Measurements from ENCODE around the gene GIT1. TPM values are rescaled to one million over a fixed set of nuclear protein-coding genes. Genes with fewer than 3 reads are reported as not detected.

The GIT1 gene, protein sequence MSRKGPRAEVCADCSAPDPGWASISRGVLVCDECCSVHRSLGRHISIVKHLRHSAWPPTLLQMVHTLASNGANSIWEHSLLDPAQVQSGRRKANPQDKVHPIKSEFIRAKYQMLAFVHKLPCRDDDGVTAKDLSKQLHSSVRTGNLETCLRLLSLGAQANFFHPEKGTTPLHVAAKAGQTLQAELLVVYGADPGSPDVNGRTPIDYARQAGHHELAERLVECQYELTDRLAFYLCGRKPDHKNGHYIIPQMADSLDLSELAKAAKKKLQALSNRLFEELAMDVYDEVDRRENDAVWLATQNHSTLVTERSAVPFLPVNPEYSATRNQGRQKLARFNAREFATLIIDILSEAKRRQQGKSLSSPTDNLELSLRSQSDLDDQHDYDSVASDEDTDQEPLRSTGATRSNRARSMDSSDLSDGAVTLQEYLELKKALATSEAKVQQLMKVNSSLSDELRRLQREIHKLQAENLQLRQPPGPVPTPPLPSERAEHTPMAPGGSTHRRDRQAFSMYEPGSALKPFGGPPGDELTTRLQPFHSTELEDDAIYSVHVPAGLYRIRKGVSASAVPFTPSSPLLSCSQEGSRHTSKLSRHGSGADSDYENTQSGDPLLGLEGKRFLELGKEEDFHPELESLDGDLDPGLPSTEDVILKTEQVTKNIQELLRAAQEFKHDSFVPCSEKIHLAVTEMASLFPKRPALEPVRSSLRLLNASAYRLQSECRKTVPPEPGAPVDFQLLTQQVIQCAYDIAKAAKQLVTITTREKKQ
- 14.2 TPM for total RNA-seq
- 32.8 TPM for polyA plus RNA-seq

DNA sequence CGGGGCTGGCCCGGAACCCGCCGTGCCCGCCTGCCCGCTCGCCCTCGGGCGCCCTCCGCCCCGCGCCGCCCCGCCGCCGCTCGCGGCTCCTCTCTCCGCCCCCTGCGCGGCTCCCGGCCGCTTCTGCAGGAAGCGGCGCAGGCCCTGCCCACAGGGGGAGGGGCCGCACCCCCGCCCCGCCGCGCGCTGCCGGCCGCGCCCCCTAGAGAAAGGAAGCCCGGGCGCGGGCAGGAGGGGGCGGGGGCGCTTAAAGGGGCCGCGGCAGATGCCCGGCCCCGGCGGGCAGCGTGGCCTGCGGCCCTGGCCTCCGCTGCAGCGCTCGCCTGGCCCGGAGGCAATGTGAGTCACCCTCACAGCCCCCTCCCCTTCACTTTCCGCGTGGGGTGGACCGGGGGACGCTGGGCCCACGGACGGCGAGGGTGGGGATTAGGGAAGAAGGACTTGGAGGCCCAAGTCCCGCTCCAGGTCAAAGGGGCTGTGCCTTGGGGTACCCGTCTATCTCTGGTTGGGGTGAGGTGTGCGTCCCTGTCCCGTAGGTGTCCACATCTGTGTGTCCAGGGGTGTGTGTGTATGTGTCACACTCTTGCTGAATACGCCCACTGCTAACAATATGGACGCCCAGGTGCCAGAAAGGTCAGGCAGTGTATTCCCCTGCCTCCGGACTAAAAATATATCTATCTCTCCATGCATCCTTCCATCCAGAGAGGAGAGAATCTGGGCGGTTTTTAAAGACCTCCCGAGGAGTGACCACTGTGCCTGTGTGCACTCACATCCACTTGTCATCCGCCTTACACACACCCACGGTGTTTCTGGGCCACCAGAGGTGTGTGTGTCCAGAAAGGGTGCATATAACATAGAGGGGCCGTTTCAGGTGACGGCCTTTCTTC is at the start of gene GIT1:
GIT1 (minus strand) TSS at position 125 of the 887 bp plus-strand sequence. CDS start 270 bp downstream, outside the sequence.
- peak within 1 kb of the TSS; percentile 82 for H3K27ac ChIP-seq (ENCODE audit: low read depth)
- H3K4me3 ChIP-seq (ENCODE audit: low read depth, low read length) = peak within 1 kb of the TSS; percentile 89
- no peak for DNase-seq (ENCODE audit: extremely low spot score)
- H3K4me1 ChIP-seq (ENCODE audit: insufficient read depth) = no peaks in the 10 kb centered on the region
- 6% methylated on average over 70 of the region's 70 CpGs for WGBS
- no peaks in the 10 kb centered on the region for H3K36me3 ChIP-seq (ENCODE audit: insufficient read depth)

DNA sequence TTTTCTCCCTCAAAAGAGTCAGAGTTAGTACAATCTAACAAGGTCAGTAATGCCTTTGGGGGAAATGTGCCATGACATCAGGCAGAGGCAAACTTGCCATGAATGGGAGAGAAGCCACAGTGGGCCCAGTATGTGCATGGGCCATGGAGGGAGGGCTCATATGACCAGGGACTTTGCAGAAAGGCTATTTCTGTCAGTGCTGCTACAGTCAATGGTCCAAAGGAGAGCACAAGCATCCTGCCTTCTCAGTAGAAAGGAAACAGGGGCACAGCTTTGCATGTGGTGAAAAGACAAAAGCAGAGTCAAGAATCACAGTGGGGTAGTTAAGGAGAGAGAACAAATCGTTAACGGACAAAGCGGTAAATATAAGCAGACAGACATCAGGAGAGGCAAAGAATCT is 44.4 kb upstream of the GIT1 start:
- no peak overlapping the region for H3K4me3 ChIP-seq (ENCODE audit: low read depth, low read length)
- H3K4me1 ChIP-seq (ENCODE audit: insufficient read depth) = no peaks in the 10 kb centered on the region
- no peak for DNase-seq (ENCODE audit: extremely low spot score)
- 96% methylated on average over 3 of the region's 3 CpGs for WGBS
- peaks cover 3% of the 10 kb centered on the region for H3K36me3 ChIP-seq (ENCODE audit: insufficient read depth)
- H3K27ac ChIP-seq (ENCODE audit: low read depth) = no peak overlapping the region

DNA sequence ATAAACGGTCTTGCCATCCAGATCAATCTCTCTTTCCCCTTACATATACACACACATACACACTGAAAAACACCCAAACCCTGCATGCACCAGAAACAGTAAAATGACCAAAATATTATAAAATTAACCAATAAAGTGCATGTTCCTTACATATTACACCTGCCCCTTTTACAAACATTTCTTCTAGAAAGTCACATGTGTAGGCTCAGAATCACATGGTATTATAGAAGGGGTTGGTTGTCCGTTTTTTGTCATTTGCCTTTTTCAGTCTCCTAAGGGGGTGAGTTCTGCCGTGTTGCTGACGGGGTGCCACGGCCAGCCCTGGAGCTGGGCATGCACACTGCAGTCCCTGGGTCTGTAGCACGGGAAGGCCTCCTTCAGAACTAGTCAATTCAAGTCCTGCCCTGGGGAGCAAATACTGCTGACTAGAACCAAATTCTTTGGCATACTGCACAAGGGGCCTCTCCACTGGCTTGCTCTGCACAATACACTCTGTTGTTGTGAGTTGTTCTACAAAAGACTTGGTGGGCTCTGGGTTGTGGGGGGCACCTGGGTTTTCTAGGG is 41.3 kb upstream of the GIT1 start:
- no peak overlapping the region for H3K4me3 ChIP-seq (ENCODE audit: low read depth, low read length)
- WGBS = 89% methylated on average over 6 of the region's 6 CpGs
- H3K36me3 ChIP-seq (ENCODE audit: insufficient read depth) = peaks cover 3% of the 10 kb centered on the region
- no peak overlapping the region for H3K27ac ChIP-seq (ENCODE audit: low read depth)
- no peak for DNase-seq (ENCODE audit: extremely low spot score)
- H3K4me1 ChIP-seq (ENCODE audit: insufficient read depth) = no peaks in the 10 kb centered on the region

DNA sequence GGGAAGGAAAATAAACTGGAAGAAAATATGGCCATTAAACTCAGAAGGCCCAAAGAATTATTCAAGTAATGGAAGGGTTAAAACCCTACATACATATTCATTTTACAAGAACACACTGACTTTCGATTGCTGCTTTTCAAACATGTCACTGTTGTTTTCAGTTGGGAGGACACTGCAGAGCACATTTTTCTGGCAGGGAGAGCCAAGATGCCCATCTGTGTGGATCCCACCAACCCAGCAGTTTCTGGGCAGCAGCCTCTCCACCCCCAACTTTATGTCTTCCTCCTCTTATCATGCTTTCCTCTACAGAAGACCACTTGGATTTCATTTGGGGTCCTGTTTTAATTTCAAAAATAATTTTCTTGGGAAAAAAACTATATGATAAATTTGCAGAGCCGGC is 40.4 kb upstream of the GIT1 start:
- peaks cover 3% of the 10 kb centered on the region for H3K36me3 ChIP-seq (ENCODE audit: insufficient read depth)
- no peak overlapping the region for H3K27ac ChIP-seq (ENCODE audit: low read depth)

DNA sequence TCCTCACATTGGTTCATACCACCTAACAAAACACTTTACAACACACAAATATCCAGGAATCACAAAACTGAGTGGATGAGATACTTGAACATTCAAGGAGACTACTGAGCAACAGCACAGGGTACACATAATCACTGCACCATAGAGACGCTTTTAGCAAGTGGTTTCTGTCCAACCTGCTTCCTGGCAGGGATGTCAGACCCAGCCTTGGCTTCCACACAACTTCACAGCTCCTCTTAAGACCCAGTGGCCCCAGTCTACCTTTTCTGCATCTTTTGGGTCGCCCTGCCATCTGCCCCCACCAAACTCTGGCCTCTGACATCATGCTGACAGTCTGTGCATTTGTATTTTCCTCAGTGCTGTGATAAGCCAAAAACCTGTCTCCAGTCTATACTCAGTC is 39.2 kb upstream of the GIT1 start:
- H3K36me3 ChIP-seq (ENCODE audit: insufficient read depth) = peaks cover 3% of the 10 kb centered on the region
- no peak for DNase-seq (ENCODE audit: extremely low spot score)
- WGBS = 80% methylated on average over 2 of the region's 2 CpGs
- no peak overlapping the region for H3K27ac ChIP-seq (ENCODE audit: low read depth)
- no peak overlapping the region for H3K4me3 ChIP-seq (ENCODE audit: low read depth, low read length)
- no peaks in the 10 kb centered on the region for H3K4me1 ChIP-seq (ENCODE audit: insufficient read depth)

More for the DNA sequence above, 40.4 kb upstream of the GIT1 start:
- no peak overlapping the region for H3K4me3 ChIP-seq (ENCODE audit: low read depth, low read length)
- no peak for DNase-seq (ENCODE audit: extremely low spot score)
- WGBS = 69% methylated on average over 2 of the region's 2 CpGs
- H3K4me1 ChIP-seq (ENCODE audit: insufficient read depth) = no peaks in the 10 kb centered on the region

DNA sequence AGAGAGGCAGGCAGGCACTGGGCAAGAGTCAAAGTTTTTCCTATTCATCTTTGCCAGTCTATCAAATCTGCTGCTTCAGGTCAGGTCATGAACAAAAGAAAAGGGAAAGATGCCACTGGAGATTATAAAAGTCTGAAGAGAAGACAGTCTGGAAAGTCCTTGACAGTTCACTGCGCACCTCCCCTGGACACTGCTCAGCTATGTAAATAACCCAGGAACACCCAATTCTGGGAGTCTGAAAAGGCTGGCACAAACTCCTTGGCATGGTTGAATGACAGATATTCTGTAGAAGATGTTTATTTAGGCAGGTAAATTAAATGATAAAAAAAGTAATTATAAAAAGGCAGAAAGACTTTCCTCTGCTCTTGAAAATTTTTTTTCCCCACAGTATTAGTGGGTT is 38.5 kb upstream of the GIT1 start:
- H3K27ac ChIP-seq (ENCODE audit: low read depth) = no peak overlapping the region
- no peak overlapping the region for H3K4me3 ChIP-seq (ENCODE audit: low read depth, low read length)
- no peaks in the 10 kb centered on the region for H3K4me1 ChIP-seq (ENCODE audit: insufficient read depth)
- WGBS = 96% methylated on average over 1 of the region's 1 CpG
- H3K36me3 ChIP-seq (ENCODE audit: insufficient read depth) = peaks cover 3% of the 10 kb centered on the region
- DNase-seq (ENCODE audit: extremely low spot score) = no peak

DNA sequence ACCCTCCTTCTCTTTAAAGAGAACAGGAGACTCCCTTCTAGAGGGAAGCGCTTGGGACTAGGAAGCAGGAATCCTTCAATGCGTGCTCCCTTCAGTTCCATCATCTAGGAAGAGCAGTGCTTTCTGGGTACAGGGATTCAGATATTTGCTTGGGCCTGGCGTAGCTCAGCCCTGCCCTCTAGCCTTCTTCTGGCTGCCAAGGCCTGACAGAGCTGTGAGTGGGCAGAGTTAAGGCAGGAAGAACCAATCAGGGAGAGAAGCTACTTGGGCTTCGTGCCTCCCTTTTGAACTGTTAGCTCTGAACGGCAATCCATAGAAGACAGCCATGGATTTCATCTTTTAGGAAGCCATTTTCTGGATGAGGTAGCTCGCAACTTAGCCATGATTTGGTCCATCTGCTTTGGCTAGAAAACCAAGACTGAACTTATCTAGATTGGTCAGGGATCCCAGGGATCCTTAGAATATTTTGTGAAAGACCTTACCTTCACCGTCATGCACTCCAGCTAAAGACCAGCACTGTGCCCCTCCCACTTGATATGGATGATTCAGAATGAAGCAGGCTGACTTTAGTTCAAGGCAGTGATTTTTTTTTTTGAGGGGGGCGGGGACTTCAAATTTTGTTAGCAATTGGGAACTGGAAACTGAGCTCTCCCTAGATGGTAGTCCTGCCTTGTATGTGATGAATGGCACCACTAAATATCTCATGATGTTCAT is 35.7 kb upstream of the GIT1 start:
- DNase-seq (ENCODE audit: extremely low spot score) = no peak
- H3K4me1 ChIP-seq (ENCODE audit: insufficient read depth) = no peaks in the 10 kb centered on the region
- 77% methylated on average over 8 of the region's 8 CpGs for WGBS
- H3K4me3 ChIP-seq (ENCODE audit: low read depth, low read length) = no peak overlapping the region
- no peaks in the 10 kb centered on the region for H3K36me3 ChIP-seq (ENCODE audit: insufficient read depth)
- H3K27ac ChIP-seq (ENCODE audit: low read depth) = no peak overlapping the region

DNA sequence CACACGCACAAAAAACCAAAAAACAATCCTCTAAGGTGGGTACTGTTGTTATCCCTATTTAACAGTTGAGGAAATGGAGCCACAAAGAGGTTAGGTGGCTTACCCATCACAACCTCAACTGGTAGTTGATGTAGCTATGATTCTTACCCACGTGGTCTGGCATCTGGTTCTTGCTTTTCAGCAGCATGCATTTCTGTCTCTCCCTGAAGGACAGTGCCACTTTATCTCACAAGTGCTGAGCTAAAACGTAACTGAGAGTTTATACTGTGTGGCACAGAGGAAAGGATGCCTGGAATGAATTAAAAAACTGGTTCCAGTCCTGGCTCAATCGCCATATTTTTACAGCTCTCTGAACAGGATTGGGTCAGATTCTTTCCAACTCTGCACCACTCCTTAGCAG is 35.1 kb upstream of the GIT1 start:
- WGBS = 76% methylated on average over 4 of the region's 4 CpGs
- Histone ChIP-seq H3K4me3 (ENCODE audit: low read depth, low read length) (no peak overlapping the region), H3K36me3 (ENCODE audit: insufficient read depth) (no peaks in the 10 kb centered on the region), H3K27ac (ENCODE audit: low read depth) (no peak overlapping the region), H3K4me1 (ENCODE audit: insufficient read depth) (no peaks in the 10 kb centered on the region)
- no peak for DNase-seq (ENCODE audit: extremely low spot score)

DNA sequence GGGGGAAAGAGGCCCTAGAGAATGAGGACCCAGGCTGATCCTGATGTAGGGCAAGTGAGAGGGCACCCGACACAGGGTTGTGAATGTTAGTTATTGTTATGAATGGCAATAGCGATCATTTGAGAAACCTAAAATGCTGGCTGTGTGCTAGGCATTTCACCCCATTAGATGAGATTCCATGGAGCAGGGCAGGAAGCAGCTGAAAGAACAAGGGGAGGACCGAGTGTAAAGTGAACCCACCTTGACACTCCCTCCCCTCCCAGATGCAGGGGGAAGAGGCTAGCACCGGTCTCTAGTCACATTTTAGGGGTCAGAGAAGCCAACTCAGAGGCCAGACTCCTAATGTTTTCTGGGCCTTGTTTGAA is 33.8 kb upstream of the GIT1 start:
- no peaks in the 10 kb centered on the region for H3K4me1 ChIP-seq (ENCODE audit: insufficient read depth)
- no peak overlapping the region for H3K27ac ChIP-seq (ENCODE audit: low read depth)

DNA sequence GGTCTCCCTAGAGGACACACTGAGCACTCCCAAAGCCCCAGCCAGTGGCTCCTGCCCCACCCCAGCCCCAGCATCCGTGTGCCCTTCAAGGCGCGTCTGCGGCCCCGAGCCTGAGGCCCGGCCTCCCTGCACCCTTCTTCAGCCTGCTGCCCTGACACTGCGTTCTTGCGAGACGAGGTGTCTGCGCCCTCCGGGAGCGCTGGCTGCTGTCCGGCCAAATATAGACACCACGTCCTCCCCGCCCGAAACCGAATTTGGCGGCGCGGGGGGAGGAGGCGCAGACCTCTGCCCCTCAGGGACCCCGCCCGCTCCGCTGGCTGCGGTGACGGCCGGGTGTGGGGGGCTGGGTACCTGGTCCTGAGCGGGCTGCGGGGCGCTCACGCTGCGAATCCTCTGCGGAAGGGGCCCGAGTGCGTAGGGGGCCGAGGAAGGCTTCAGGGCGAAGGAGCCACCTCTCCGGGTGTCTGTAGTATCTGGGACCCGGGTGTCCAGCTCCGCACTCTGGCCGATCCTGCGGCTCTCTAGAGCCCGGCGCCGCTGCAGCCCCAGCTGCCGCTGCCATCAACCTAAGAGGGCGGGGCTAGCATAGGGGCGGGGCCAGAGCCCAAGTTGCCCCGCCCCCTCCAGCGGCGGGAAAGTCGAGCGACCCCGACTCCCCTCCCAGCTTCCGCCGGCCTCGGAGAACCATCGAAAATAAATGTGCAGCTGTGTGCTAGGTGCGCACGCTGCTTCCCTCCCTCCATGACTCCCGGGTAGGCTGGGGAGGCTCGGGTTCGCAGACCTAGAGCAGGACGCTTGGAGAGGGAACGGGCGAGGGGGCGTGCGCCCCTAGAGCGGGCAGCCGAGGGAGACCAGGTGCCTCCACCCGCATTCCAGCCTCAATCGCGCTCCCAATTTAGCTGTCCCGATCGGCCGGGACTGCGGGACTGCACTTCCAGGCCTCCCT is 33.2 kb upstream of the GIT1 start, which contains the start of gene CORO6:
CORO6 (minus strand) TSS at position 576 of the 946 bp plus-strand sequence. CDS start 1,491 bp downstream, outside the sequence.
- DNase-seq (ENCODE audit: extremely low spot score) = no peak
- no peaks in the 10 kb centered on the region for H3K4me1 ChIP-seq (ENCODE audit: insufficient read depth)
- peak within 1 kb of the TSS; percentile 53 for H3K4me3 ChIP-seq (ENCODE audit: low read depth, low read length)
- H3K27ac ChIP-seq (ENCODE audit: low read depth) = no peak within 1 kb of the TSS
- WGBS = 2% methylated on average over 77 of the region's 77 CpGs
- no peaks in the 10 kb centered on the region for H3K36me3 ChIP-seq (ENCODE audit: insufficient read depth)

More for the DNA sequence above, 33.8 kb upstream of the GIT1 start:
- no peak overlapping the region for H3K4me3 ChIP-seq (ENCODE audit: low read depth, low read length)
- H3K36me3 ChIP-seq (ENCODE audit: insufficient read depth) = no peaks in the 10 kb centered on the region
- DNase-seq (ENCODE audit: extremely low spot score) = no peak
- 48% methylated on average over 4 of the region's 4 CpGs for WGBS

DNA sequence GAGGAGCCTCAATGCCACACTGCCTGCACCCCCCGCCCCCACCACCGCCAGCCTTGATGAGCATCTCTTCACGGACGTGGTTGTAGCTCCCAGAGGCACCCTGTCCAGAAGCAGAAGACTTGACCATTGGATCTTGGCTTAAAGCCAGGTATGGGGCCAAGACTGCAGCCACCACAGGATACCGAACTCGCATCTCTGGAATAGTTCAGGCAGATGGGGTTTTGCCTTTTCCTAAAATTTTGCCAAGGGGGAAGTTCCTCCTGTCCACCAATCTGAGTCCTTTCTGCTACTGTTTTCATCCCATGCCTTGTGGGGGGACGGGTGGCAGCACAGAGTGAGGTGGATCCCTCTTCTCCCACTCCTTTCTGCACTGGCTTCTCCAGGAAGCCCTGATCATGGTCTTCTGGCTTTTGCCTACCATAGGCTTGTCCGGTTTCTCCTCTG is 32.3 kb upstream of the GIT1 start:
- H3K27ac ChIP-seq (ENCODE audit: low read depth) = no peak overlapping the region
- no peak overlapping the region for H3K4me3 ChIP-seq (ENCODE audit: low read depth, low read length)
- H3K36me3 ChIP-seq (ENCODE audit: insufficient read depth) = no peaks in the 10 kb centered on the region
- WGBS = 74% methylated on average over 8 of the region's 8 CpGs
- no peaks in the 10 kb centered on the region for H3K4me1 ChIP-seq (ENCODE audit: insufficient read depth)
- no peak for DNase-seq (ENCODE audit: extremely low spot score)
